Heart left ventricle (tissue), 16 donors: ENCODE results near the gene TTLL5. TPM values are rescaled to one million over a fixed set of nuclear protein-coding genes. Genes with fewer than 3 reads are reported as not detected.

Source experiments
- ATAC-seq, 4 donors: fragments of 200-7000 bp; cut with Tn5 transposase; one replicate each; pipeline ENCODE4 v1.9.1; 2020 to 2022; ENCODE audit warnings: moderate library complexity in 4 of 4, mild to moderate bottlenecking in 3 of 4, moderate number of reproducible peaks in 1 of 4
- DNase-seq, 5 donors: peaks; one replicate each; pipeline ENCODE4 v3.0.0-alpha.2; 2020
- H3K27ac ChIP-seq, 12 donors: fragments of 200-600 bp; sonication (generic) in 4 of 12; one replicate each; pipeline versions ENCODE4 v1.5.0 to v1.8.0; 2016 to 2022; ENCODE audit warnings: mild to moderate bottlenecking in 2 of 12
- H3K27me3 ChIP-seq, 9 donors: fragments of 200-600 bp; sonication (generic) in 2 of 9; one replicate each; pipeline versions ENCODE4 v1.5.1 to v1.8.0; 2016 to 2022; ENCODE audit warnings: mild to moderate bottlenecking in 3 of 9
- H3K36me3 ChIP-seq, 9 donors: fragments of 200-600 bp; sonication (generic) in 2 of 9; one replicate each; pipeline versions ENCODE4 v1.5.0 to v1.8.0; 2018 to 2022; ENCODE audit warnings: mild to moderate bottlenecking in 2 of 9
- H3K4me1 ChIP-seq, 12 donors: fragments of 200-600 bp; sonication (generic) in 4 of 12; one replicate each; pipeline versions ENCODE4 v1.5.0 to v1.8.0; 2016 to 2022; ENCODE audit warnings: mild to moderate bottlenecking in 3 of 12
- H3K4me3 ChIP-seq, 12 donors: fragments of 200-600 bp; sonication (generic) in 4 of 12; one replicate each; pipeline versions ENCODE4 v1.5.0 to v1.8.0; 2017 to 2022; ENCODE audit warnings: mild to moderate bottlenecking in 9 of 12, moderate library complexity in 4 of 12
- H3K9me3 ChIP-seq, 12 donors: fragments of 200-600 bp; sonication (generic) in 4 of 12; one replicate each; pipeline versions ENCODE4 v1.5.0 to v1.8.0; 2016 to 2022; ENCODE audit warnings: mild to moderate bottlenecking in 1 of 12
- CTCF ChIP-seq, 12 donors: fragments of 200-600 bp; sonication (generic) in 4 of 12; IDR thresholded peaks; one replicate each; pipeline versions ENCODE4 v1.5.0 to v1.8.0; 2018 to 2022; ENCODE audit warnings: antibody characterized with exemption in 12 of 12, mild to moderate bottlenecking in 5 of 12
- POLR2A ChIP-seq, 2 donors: fragments of 450-650 bp; IDR thresholded peaks; one replicate each; pipeline ENCODE4 v1.6.1; 2017; ENCODE audit warnings: antibody characterized with exemption in 2 of 2, mild to moderate bottlenecking in 2 of 2, moderate library complexity in 2 of 2
- WGBS, 4 donors: extraction: QIAGEN DNeasy Blood & Tissue Kit in 2 of 4; methylation state at CpG; one replicate each; pipeline versions ENCODE4 v1.1.5 to v1.1.7; 2013 to 2018; 5-methylcytosine and 5-hydroxymethylcytosine counted together
- intact Hi-C, 10 donors: fragments of 100-400 bp; cut with DNase I; formaldehyde crosslinking; loops; one replicate each; pipeline versions ENCODE4 v1.11.1 to v1.14.2; 2022
- polyA plus RNA-seq, 2 donors: library from polyadenylated mRNA; stranded (reverse); fragments of 200-250 nt; gene quantifications; one replicate each; pipeline ENCODE4 v1.2.3, GENCODE V29; 2013
- total RNA-seq, 9 donors: library from RNA; depleted of rRNA in 2 of 9; stranded (reverse); fragments of >200 nt in 2 of 9; fragmentation: NEBNext Ultra II Directional in 3 of 9; extraction: Animal tissue kit (Norgen Biotek cat#: 25700) in 3 of 9; gene quantifications; one replicate each; pipeline versions ENCODE4 v1.1.0 to v1.2.4, GENCODE V29; 2016 to 2023
- donor health status: ischemic (EF 13 %, LVEDD 7.1; RV severe dilation, severe dysfunction).
- donor health status: healthy with polysubstance abuse.
- donor health status: DM: no; HTN: yes; CAD: no.
- donor health status: DM: no; HTN: no; CAD: no.
- donor health status: ischemic (EF 25% LVEDD 6.9; RV normal size, moderate dysfunction).
- donor health status: ischemic (EF 25% LVEDD 5.7; RV mildly dilated, moderate dysfunction).
- donor health status: healthy.
- donor health status: DM: yes; HTN: yes; CAD: no.
- donor health status: ischemic (EF 35%, LVEDD 5.7; RV mildly dilated, moderate dysfunction).
- donor health status: nonischemic (EF 11% LVEDD 7.7; RV severe dilation, severe dysfunction).
- donor health status: DM: yes; HTN: yes; CAD: no.
- donor health status: PGD.
- donor health status: ischemic (EF 29% LVEDD 5.4; RV normal size, mild dysfunction).
- donor health status: nonischemic (EF 23%, LVEDD 6.1; RV moderate dilation, normal function).

The TTLL5 gene
- total and polyA plus RNA-seq, 11 donors, result 6.2 to 24.6 (median 15.8) TPM

GRCh38 chr14:75865531-75865930 is 204.5 kb downstream of the TTLL5 start:
- Histone ChIP-seq H3K27ac (no peak overlapping the region), H3K36me3 (peaks cover 0 to 7% (median 0%) of the 10 kb centered on the region in 9 donors), H3K4me1 (peaks cover 0 to 45% (median 24%) of the 10 kb centered on the region in 12 donors), H3K9me3 (no peaks in the 10 kb centered on the region), H3K27me3 (no peaks in the 10 kb centered on the region), H3K4me3 (no peak overlapping the region)
- no peak for DNase-seq
- 86 to 95% (median 89%) methylated on average over 2 of the region's 2 CpGs for WGBS, 4 donors
- ATAC-seq, result no peak
- TF ChIP-seq CTCF (IDR thresholded peaks at IDR 0.05) (no peak), POLR2A (IDR thresholded peaks at IDR 0.05) (no peak)
- intact Hi-C loops, result loop anchor here in 4 of 10 donors (5.0 to 10.0 kb wide), 4 partner anchors 43 to 143 kb away; no protein-coding TSS in a partner anchor

GRCh38 chr14:75866970-75867369 is 205.9 kb downstream of the TTLL5 start:
- Histone ChIP-seq H3K27ac (peak overlapping the region in 6 of 12 donors; percentile 39 to 87 (median 78)), H3K4me3 (no peak overlapping the region), H3K9me3 (no peaks in the 10 kb centered on the region), H3K4me1 (peaks cover 0 to 40% (median 26%) of the 10 kb centered on the region in 12 donors), H3K27me3 (no peaks in the 10 kb centered on the region), H3K36me3 (peaks cover 0 to 7% (median 0%) of the 10 kb centered on the region in 9 donors)
- DNase-seq (no peak), ATAC-seq (no peak)
- WGBS, 4 donors, result 93 to 97% (median 94%) methylated on average over 1 of the region's 1 CpG
- intact Hi-C loops, result loop anchor here in 4 of 10 donors (5.0 to 10.0 kb wide), 4 partner anchors 45 to 145 kb away; no protein-coding TSS in a partner anchor
- TF ChIP-seq POLR2A (IDR thresholded peaks at IDR 0.05) (no peak), CTCF (IDR thresholded peaks at IDR 0.05) (no peak)

GRCh38 chr14:75871181-75871880 is 210.3 kb downstream of the TTLL5 start:
- Histone ChIP-seq H3K27me3 (no peaks in the 10 kb centered on the region), H3K4me1 (peaks cover 0 to 44% (median 29%) of the 10 kb centered on the region in 12 donors), H3K27ac (peak overlapping the region in 5 of 12 donors; percentile 0 to 32 (median 28)), H3K9me3 (no peaks in the 10 kb centered on the region), H3K36me3 (no peaks in the 10 kb centered on the region), H3K4me3 (no peak overlapping the region)
- TF ChIP-seq POLR2A (IDR thresholded peaks at IDR 0.05) (no peak), CTCF (IDR thresholded peaks at IDR 0.05) (no peak)
- 43 to 49% (median 44%) methylated on average over 6 of the region's 6 CpGs for WGBS, 4 donors
- DNase-seq (no peak), ATAC-seq (peak in 3 of 4 donors; percentile 8 to 37 (median 35))
- intact Hi-C loops, result no loop called here

DNA sequence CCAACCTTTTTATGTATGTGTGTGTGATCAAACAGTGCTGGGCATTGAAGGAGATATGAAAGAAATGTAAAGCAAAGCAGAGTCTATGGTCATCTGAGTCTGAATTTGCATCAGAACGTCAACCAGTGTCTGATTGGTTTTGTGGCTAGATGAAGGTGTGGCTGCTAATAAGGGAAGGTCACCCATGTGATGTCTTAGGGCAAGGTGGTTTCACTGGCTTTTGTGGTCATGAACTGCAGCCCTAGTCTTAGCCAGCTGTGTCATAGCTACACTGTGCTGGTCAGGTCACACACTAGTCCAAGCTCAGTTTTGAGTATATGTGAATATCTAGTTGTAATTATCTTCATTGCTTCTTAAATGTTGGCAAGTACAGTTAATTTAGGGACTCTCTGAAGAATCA is 214.9 kb downstream of the TTLL5 start:
- TF ChIP-seq CTCF (IDR thresholded peaks at IDR 0.05), result no peak
- TF ChIP-seq POLR2A (IDR thresholded peaks at IDR 0.05), result no peak
- H3K27ac ChIP-seq, result peak overlapping the region in 6 of 12 donors; percentile 1 to 71 (median 58)
- H3K27me3 ChIP-seq, result no peaks in the 10 kb centered on the region
- whole genome bisulfite sequencing, 4 donors, result 83 to 96% (median 86%) methylated on average over 1 of the region's 1 CpG
- H3K36me3 ChIP-seq, result no peaks in the 10 kb centered on the region
- no peak overlapping the region for H3K4me3 ChIP-seq
- DNase-seq (no peak), ATAC-seq (no peak)
- peaks cover 0 to 37% (median 14%) of the 10 kb centered on the region in 12 donors for H3K4me1 ChIP-seq
- intact Hi-C loops, result no loop called here
- no peaks in the 10 kb centered on the region for H3K9me3 ChIP-seq
